HUES6 (cell line): ENCODE results near the gene DLK1.

Source experiments
- H3K27ac ChIP-seq: 2 replicates; pipeline ENCODE4 v1.7.0; 2013; ENCODE audit warnings: low read depth, mild to moderate bottlenecking, low read length, inconsistent platforms
- H3K27me3 ChIP-seq: 2 replicates; pipeline ENCODE4 v1.6.1; 2013; ENCODE audit warnings: low read length; ENCODE audit not compliant: control insufficient read depth, insufficient read depth
- H3K36me3 ChIP-seq: 2 replicates; pipeline ENCODE4 v1.6.1; 2013; ENCODE audit warnings: low read length; ENCODE audit not compliant: control insufficient read depth, insufficient read depth
- H3K4me1 ChIP-seq: 2 replicates; pipeline ENCODE4 v1.6.1; 2013; ENCODE audit warnings: low read length; ENCODE audit not compliant: control insufficient read depth, insufficient read depth
- H3K4me3 ChIP-seq: 2 replicates; pipeline ENCODE4 v1.5.1; 2013; ENCODE audit warnings: low read depth, low read length
- H3K9ac ChIP-seq: one replicate; pipeline ENCODE4 v1.6.1; 2013; ENCODE audit warnings: mild to moderate bottlenecking, low read length
- H3K9me3 ChIP-seq: 2 replicates; pipeline ENCODE4 v1.6.1; 2013; ENCODE audit warnings: low read depth, low read length; ENCODE audit not compliant: control insufficient read depth, insufficient read depth

The DLK1 gene

DNA sequence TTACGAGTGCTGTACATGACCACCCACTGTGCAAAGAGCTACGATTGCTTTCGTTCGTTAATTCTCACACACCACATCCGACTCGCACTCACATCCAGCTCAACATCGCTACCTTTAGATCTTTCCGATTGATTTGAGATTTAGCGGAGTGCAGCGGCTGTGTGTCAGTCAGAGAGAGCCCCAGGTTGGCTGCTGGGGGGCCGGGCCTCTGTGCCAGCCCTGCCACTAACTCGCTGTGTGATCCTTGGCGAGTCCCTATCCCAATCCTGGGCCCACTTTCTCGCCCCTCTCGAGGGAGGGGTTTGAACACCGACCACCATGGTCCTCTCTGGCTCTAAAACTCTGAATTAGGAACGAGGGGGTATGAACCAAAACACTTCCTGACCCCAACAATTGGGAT is 8.6 kb downstream of the DLK1 start:
- no peak overlapping the region for H3K4me3 ChIP-seq
- H3K9me3 ChIP-seq: no peaks in the 10 kb centered on the region
- no peaks in the 10 kb centered on the region for H3K36me3 ChIP-seq
- H3K9ac ChIP-seq: no peak overlapping the region
- H3K4me1 ChIP-seq: peaks cover 4% of the 10 kb centered on the region; the same call in 1 of the 2 replicates
- peaks cover 4% of the 10 kb centered on the region for H3K27me3 ChIP-seq
- no peak overlapping the region for H3K27ac ChIP-seq

DNA sequence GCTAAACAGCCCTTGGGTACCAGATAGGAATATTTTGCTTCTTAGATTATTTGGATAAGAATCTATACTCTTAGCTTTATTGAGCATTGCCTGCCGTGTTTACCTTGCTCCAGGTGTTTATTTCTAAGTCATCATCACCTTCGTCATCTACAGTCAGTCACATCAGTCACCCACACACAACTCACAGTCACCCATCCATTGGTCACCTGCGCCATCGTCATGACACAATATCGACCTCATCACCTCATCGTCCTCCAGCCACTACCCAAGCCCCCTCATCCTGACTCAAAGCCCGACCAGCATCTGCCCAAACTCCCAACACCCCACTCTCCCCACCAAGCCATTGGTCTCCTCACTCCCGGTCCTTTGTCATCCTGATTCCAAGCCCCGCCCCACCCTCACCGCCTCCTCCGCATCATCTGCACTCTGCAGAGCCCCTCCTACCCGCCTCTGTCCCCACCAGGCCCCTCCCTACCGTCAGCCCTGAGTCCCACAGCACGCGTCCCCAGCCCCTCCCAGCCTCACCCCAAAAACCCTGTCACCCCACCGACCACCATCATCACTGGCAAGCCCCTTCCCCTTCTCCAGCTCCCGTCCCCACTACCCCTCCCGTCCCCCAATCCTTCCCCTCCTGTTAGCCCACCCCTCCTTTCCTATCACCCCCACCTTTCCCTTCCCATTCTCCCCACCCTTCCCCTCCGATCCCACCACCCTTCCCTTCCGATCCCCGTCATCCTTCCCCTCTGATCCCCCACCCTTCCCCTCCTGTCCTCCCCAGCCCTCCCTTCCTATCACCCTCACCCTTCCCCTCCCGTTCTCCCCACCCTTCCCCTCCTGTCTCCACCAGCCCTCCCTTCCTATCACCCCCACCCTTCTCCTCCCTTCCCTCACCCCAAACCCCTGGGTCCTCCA is 9.8 kb downstream of the DLK1 start:
- H3K9me3 ChIP-seq: peaks cover 3% of the 10 kb centered on the region; the same call in 1 of the 2 replicates
- no peak overlapping the region for H3K27ac ChIP-seq
- no peak overlapping the region for H3K4me3 ChIP-seq
- no peaks in the 10 kb centered on the region for H3K27me3 ChIP-seq
- peaks cover 4% of the 10 kb centered on the region; the same call in 1 of the 2 replicates for H3K4me1 ChIP-seq
- H3K36me3 ChIP-seq: no peaks in the 10 kb centered on the region
- H3K9ac ChIP-seq: no peak overlapping the region

DNA sequence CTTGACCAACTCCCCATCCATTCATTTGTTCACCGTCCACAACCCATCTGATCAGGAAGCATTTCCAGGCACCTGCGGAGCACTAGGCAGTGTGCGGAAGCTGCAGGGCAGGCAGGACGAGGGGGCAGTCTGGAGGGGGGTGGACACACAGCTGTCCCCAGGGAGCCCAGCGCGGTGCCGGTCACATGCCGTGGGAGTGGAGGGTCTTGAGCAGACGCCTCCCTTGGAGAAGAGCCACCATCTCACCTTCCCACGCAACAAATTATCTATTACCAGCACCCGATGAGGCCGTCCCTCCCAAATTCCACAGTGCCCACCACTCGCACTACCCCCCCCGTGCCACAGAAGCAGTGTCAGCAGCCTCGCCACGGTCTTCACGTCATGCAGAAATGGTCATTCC is 10.8 kb downstream of the DLK1 start:
- peaks cover 4% of the 10 kb centered on the region; the same call in 1 of the 2 replicates for H3K4me1 ChIP-seq
- no peaks in the 10 kb centered on the region for H3K27me3 ChIP-seq
- no peak overlapping the region for H3K27ac ChIP-seq
- H3K36me3 ChIP-seq: no peaks in the 10 kb centered on the region
- no peak overlapping the region for H3K9ac ChIP-seq
- H3K4me3 ChIP-seq: no peak overlapping the region
- peaks cover 3% of the 10 kb centered on the region; the same call in 1 of the 2 replicates for H3K9me3 ChIP-seq

DNA sequence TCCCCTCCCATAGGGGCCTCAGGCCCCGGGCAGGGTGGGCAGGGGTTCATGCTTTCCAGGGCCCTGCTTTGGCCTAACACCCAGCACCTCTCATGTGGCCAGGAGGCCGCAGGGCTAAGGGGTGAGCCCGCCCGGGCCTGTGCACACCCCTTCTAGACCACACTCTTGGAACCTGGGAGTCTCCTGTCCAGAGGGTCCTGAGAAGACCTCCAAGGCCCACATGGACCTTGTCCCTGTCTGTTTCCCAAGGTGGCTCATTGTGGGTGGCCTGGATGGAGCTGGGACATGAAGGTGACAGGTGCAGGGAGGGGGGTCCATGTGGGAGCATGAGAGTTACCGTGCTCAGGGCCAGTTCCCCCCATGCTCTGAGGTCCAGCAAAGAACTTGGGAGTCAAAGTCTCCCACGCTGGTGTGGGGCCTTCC is 11.6 kb downstream of the DLK1 start:
- H3K27me3 ChIP-seq: no peaks in the 10 kb centered on the region
- no peak overlapping the region for H3K4me3 ChIP-seq
- no peak overlapping the region for H3K27ac ChIP-seq
- H3K36me3 ChIP-seq: no peaks in the 10 kb centered on the region
- H3K9me3 ChIP-seq: peaks cover 3% of the 10 kb centered on the region; the same call in 1 of the 2 replicates
- H3K9ac ChIP-seq: no peak overlapping the region
- no peaks in the 10 kb centered on the region for H3K4me1 ChIP-seq

DNA sequence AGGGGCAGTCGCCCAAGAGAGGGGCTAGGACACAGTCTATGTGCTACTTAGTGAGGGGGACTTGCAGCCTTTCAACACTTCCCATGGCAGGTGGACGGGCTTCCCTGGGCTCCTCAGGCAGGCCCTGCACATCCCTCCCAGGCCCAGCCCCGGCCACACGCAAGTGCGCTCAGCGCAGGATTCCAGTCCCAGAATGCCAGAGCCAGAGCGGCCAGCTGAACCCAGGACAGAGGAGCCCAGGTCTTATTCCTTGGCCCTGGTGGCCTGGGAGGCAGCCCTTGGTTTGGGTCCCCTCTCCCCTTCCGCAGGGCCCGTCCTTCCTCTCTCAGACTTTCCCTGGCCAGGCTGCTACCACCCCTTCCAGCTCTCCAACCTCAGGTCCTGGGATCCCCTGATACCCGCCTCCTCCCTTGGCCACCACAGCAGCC is 12.0 kb downstream of the DLK1 start:
- no peak overlapping the region for H3K9ac ChIP-seq
- peaks cover 3% of the 10 kb centered on the region; the same call in 1 of the 2 replicates for H3K9me3 ChIP-seq
- no peaks in the 10 kb centered on the region for H3K36me3 ChIP-seq
- no peak overlapping the region for H3K4me3 ChIP-seq
- H3K27me3 ChIP-seq: no peaks in the 10 kb centered on the region
- H3K4me1 ChIP-seq: no peaks in the 10 kb centered on the region
- no peak overlapping the region for H3K27ac ChIP-seq

DNA sequence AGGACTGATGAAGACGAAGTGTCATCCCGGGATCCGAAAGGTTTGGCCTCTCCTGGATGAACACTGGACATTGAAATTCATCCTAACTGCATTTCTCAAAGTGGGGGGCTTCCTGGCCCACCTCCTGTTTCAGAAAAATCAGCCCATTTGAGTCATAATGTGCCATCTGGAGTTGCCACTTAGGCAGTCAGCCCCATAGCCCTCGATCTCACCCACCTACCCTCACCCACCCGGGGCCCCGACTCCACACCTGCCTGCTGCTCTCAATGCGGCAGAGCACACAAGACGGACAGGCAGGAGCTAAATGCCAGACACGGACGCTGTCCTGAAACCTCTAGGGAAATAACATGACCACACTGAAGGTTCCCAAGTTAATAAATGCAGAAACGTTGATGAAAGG is 12.6 kb downstream of the DLK1 start:
- Histone ChIP-seq H3K4me1 (no peaks in the 10 kb centered on the region), H3K4me3 (no peak overlapping the region), H3K27me3 (no peaks in the 10 kb centered on the region), H3K27ac (no peak overlapping the region), H3K36me3 (no peaks in the 10 kb centered on the region), H3K9ac (no peak overlapping the region), H3K9me3 (peaks cover 3% of the 10 kb centered on the region; the same call in 1 of the 2 replicates)

DNA sequence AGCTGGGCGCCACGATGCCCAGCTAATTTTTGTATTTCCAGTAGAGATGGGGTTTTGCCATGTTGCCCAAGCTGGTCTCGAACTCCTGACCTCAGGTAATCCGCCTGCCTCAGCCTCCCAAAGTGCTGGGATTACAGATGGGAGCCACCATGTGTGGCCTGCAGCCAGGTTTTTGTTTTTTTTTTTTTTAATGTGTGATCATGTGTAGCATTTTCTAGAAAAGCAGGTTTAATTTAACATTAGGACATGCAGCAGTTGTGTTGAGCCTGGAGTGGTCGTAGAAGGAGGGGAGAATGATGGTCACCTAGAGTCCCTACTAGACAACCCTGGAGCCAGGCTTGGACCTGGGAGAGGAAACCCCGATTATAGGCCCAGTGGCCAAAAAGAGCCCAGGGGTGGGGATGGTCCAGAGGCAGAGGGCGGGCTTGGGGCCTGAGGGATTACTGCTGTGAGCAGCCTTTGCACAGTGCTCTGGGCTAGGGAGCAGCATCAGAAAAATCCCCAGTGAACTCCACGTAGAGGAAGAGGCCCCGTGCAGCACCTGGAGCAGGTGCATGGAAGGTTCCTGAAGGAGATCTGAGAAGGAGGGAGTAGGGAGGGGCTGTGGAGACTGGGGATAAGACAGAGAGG is 13.6 kb downstream of the DLK1 start:
- Histone ChIP-seq H3K27me3 (no peaks in the 10 kb centered on the region), H3K27ac (no peak overlapping the region), H3K36me3 (no peaks in the 10 kb centered on the region), H3K4me3 (no peak overlapping the region), H3K9me3 (peaks cover 3% of the 10 kb centered on the region; the same call in 1 of the 2 replicates), H3K9ac (no peak overlapping the region), H3K4me1 (no peaks in the 10 kb centered on the region)

DNA sequence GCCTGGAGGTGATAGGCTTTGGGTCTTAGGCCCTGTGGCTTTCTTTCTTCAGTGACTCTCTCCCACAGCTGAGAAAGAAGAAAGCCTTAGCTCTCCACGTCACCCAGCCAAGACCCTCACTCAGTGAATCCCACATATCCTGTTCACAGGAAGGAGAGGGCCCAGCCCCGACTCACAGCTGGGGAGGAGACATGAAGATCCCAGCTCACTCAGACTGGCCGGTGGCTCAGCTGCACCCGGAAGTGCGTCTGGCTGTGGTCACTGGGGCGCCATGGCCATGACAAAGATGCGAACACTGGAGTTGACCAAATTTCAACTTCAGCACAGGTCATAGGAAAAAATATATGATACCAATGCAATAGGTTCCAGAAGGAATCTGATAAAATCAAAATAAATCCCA is 14.2 kb downstream of the DLK1 start:
- H3K4me3 ChIP-seq: no peak overlapping the region
- peaks cover 3% of the 10 kb centered on the region; the same call in 1 of the 2 replicates for H3K9me3 ChIP-seq
- H3K4me1 ChIP-seq: no peaks in the 10 kb centered on the region
- H3K9ac ChIP-seq: no peak overlapping the region
- H3K27me3 ChIP-seq: no peaks in the 10 kb centered on the region
- no peak overlapping the region for H3K27ac ChIP-seq
- H3K36me3 ChIP-seq: no peaks in the 10 kb centered on the region

DNA sequence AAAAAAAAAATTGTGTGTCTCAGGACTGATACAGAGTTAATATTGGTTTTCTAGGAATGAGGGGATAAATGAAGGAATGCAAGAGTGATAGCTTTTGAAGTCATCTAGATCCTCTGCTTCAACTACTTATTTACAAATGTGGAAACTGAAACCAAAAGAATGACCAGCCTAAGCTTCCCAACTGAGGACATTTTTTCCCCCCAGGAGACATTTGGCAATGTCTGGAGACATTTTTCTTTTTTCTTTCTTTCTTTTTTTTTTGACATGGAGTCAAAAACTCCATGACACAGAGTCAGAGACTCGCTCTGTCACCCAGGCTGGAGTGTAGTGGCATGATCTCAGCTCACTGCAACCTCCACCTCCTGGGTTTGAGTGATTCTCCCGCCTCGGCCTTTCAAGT is 15.3 kb downstream of the DLK1 start:
- Histone ChIP-seq H3K27me3 (no peaks in the 10 kb centered on the region), H3K9me3 (peaks cover 3% of the 10 kb centered on the region; the same call in 1 of the 2 replicates), H3K36me3 (no peaks in the 10 kb centered on the region), H3K4me1 (no peaks in the 10 kb centered on the region), H3K4me3 (no peak overlapping the region), H3K27ac (no peak overlapping the region), H3K9ac (no peak overlapping the region)

DNA sequence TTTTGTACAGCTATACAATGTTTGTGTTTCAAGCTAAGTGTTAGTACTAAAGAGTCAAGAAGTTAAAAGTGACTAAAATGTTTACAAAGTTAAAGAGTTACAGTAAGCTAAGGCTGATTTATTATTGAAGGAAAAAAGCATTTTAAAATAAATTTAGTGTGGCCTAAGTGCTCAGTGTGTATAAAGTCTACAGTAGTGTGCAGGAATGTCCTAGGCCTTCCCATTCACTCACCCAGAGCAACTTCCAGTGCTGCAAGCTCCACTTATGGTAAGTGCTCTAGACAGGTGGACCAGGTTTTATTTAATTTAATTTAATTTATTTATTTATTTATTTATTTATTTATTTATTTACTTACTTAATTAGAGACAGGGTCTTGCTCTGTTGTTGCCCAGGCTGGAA is 19.6 kb downstream of the DLK1 start:
- Histone ChIP-seq H3K36me3 (no peaks in the 10 kb centered on the region), H3K27ac (no peak overlapping the region), H3K9me3 (peaks cover 1% of the 10 kb centered on the region; the same call in 1 of the 2 replicates), H3K27me3 (no peaks in the 10 kb centered on the region), H3K4me1 (no peaks in the 10 kb centered on the region), H3K4me3 (no peak overlapping the region), H3K9ac (no peak overlapping the region)

DNA sequence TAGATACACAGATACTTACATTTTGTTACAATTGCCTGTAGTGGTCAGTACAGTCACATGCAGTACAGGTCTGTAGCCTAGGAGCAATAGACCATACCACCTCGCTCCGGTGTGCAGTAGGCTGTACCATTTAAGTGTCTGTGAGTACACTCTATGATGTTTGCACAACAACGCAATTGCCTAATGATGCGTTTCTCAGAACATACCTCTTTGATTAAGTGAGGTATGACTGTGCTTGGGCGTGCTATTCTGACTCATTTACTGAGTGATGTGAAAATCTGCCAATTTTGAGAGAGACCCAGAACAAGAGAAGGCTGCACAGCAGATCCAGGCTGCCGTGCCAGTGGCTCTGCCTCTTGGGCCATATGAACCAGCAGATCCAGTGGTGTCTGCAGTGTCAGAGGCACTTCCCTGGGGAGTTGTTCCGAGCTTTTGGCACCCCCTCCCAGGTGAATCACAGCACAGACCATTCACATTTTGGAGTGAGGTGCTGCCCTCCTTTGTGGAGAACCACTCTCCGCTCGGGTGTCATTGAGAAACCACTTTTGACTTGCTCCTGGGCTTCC is 20.4 kb downstream of the DLK1 start:
- no peaks in the 10 kb centered on the region for H3K9me3 ChIP-seq
- H3K9ac ChIP-seq: no peak overlapping the region
- H3K36me3 ChIP-seq: no peaks in the 10 kb centered on the region
- no peak overlapping the region for H3K27ac ChIP-seq
- H3K27me3 ChIP-seq: no peaks in the 10 kb centered on the region
- H3K4me1 ChIP-seq: no peaks in the 10 kb centered on the region
- H3K4me3 ChIP-seq: no peak overlapping the region
